Measurements from ENCODE around the gene SLC6A11. TPM values are rescaled to one million over a fixed set of nuclear protein-coding genes. Genes with fewer than 3 reads are reported as not detected.

SLC6A11 gene
- total and polyA plus RNA-seq, 9 of the 15 experiments (the other 6 are each of a cell fraction or from before 2014, with no cell fraction given): 0.04 TPM; not detected in 8

GRCh38 chr3:10985181-10985580 lies 169.2 kb downstream of the SLC6A11 start:
- no peak overlapping the region for H2AFZ ChIP-seq (ENCODE audit: low read depth, low read length)
- DNase-seq (ENCODE audit: extremely low read depth in 1 of 4, low spot score in 3 of 4) (no peak), ATAC-seq (no peak), FAIRE-seq (no peak)
- BruUV-seq (replicated peaks): no TSS peak
- in situ Hi-C loops (cut with MboI): no loop called here
- no peak overlapping the region for H3K4me2 ChIP-seq (ENCODE audit: insufficient read depth, low read length)
- H3K79me2 ChIP-seq (ENCODE audit: control insufficient read depth, insufficient read depth, low read length): no peaks in the 10 kb centered on the region
- H3K36me3 ChIP-seq (ENCODE audit: control insufficient read depth, insufficient read depth, low read length): no peaks in the 10 kb centered on the region
- H3K9ac ChIP-seq (ENCODE audit: insufficient read depth in 1 of 2, low read depth in 2 of 2, low read length in 2 of 2): no peak overlapping the region
- H3K27ac ChIP-seq (ENCODE audit: extremely low read depth, low read depth, low read length): no peak overlapping the region
- intact Hi-C loops (cut with micrococcal nuclease): loop anchor here (10.0 kb wide), 1 partner anchor 230 kb away; no protein-coding TSS in a partner anchor
- H4K20me1 ChIP-seq (replicated peaks; ENCODE audit: control insufficient read depth, insufficient read depth, low read length): peaks cover 11% of the 10 kb centered on the region; the same call in 1 of the 2 replicates
- H3K4me3 ChIP-seq: no peak overlapping the region
- H3K27me3 ChIP-seq (ENCODE audit: control insufficient read depth in 2 of 2, insufficient read depth in 2 of 2, low read length in 2 of 2): peaks cover 0 to 7% of the 10 kb centered on the region in 2 experiments; a peak in 1 of 5 replicates
- H3K9me1 ChIP-seq (ENCODE audit: control insufficient read depth, insufficient read depth, low read length): no peaks in the 10 kb centered on the region
- POLR2A ChIA-PET: no interaction called here
- CTCF ChIA-PET (ENCODE audit: low intra/inter-chr PET ratio): no interaction called here
- H3K9me3 ChIP-seq (replicated peaks; ENCODE audit: control insufficient read depth, insufficient read depth, low read depth, low read length): no peaks in the 10 kb centered on the region
- WGBS (ENCODE audit: insufficient coverage, low coverage, missing lambda C conversion rate): 0% methylated on average over 1 of the region's 1 CpG
- no peaks in the 10 kb centered on the region for H3K4me1 ChIP-seq (replicated peaks in 1 of 2; ENCODE audit: control insufficient read depth in 2 of 2, insufficient read depth in 2 of 2, low read length in 2 of 2)
- TF ChIP-seq LEF1 (IDR thresholded peaks at IDR 0.05) (no peak), ZKSCAN1 (IDR thresholded peaks at IDR 0.05; ENCODE audit: low read depth, low read length) (no peak), SP1 (CRISPR knock-in tag; IDR thresholded peaks at IDR 0.05) (no peak), ELF2 (CRISPR knock-in tag; IDR thresholded peaks at IDR 0.05) (no peak), RFX1 (IDR thresholded peaks at IDR 0.05) (no peak), KDM4B (IDR thresholded peaks at IDR 0.05; ENCODE audit: borderline replicate concordance in 2 of 2, low read depth in 1 of 2) (no peak), PKNOX1 (IDR thresholded peaks at IDR 0.05) (no peak), WHSC1 (IDR thresholded peaks at IDR 0.05; ENCODE audit: low read length) (no peak)
- TF ChIP-seq, protein P1, sequence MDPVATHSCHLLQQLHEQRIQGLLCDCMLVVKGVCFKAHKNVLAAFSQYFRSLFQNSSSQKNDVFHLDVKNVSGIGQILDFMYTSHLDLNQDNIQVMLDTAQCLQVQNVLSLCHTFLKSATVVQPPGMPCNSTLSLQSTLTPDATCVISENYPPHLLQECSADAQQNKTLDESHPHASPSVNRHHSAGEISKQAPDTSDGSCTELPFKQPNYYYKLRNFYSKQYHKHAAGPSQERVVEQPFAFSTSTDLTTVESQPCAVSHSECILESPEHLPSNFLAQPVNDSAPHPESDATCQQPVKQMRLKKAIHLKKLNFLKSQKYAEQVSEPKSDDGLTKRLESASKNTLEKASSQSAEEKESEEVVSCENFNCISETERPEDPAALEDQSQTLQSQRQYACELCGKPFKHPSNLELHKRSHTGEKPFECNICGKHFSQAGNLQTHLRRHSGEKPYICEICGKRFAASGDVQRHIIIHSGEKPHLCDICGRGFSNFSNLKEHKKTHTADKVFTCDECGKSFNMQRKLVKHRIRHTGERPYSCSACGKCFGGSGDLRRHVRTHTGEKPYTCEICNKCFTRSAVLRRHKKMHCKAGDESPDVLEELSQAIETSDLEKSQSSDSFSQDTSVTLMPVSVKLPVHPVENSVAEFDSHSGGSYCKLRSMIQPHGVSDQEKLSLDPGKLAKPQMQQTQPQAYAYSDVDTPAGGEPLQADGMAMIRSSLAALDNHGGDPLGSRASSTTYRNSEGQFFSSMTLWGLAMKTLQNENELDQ (CRISPR knock-in tag; IDR thresholded peaks at IDR 0.05; ENCODE audit: borderline replicate concordance): no peak
- TF ChIP-seq, protein P2, sequence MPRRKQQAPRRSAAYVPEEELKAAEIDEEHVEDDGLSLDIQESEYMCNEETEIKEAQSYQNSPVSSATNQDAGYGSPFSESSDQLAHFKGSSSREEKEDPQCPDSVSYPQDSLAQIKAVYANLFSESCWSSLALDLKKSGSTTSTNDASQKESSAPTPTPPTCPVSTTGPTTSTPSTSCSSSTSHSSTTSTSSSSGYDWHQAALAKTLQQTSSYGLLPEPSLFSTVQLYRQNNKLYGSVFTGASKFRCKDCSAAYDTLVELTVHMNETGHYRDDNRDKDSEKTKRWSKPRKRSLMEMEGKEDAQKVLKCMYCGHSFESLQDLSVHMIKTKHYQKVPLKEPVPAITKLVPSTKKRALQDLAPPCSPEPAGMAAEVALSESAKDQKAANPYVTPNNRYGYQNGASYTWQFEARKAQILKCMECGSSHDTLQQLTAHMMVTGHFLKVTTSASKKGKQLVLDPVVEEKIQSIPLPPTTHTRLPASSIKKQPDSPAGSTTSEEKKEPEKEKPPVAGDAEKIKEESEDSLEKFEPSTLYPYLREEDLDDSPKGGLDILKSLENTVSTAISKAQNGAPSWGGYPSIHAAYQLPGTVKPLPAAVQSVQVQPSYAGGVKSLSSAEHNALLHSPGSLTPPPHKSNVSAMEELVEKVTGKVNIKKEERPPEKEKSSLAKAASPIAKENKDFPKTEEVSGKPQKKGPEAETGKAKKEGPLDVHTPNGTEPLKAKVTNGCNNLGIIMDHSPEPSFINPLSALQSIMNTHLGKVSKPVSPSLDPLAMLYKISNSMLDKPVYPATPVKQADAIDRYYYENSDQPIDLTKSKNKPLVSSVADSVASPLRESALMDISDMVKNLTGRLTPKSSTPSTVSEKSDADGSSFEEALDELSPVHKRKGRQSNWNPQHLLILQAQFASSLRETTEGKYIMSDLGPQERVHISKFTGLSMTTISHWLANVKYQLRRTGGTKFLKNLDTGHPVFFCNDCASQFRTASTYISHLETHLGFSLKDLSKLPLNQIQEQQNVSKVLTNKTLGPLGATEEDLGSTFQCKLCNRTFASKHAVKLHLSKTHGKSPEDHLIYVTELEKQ (CRISPR knock-in tag; IDR thresholded peaks at IDR 0.05): no peak
- TF ChIP-seq, protein P3, sequence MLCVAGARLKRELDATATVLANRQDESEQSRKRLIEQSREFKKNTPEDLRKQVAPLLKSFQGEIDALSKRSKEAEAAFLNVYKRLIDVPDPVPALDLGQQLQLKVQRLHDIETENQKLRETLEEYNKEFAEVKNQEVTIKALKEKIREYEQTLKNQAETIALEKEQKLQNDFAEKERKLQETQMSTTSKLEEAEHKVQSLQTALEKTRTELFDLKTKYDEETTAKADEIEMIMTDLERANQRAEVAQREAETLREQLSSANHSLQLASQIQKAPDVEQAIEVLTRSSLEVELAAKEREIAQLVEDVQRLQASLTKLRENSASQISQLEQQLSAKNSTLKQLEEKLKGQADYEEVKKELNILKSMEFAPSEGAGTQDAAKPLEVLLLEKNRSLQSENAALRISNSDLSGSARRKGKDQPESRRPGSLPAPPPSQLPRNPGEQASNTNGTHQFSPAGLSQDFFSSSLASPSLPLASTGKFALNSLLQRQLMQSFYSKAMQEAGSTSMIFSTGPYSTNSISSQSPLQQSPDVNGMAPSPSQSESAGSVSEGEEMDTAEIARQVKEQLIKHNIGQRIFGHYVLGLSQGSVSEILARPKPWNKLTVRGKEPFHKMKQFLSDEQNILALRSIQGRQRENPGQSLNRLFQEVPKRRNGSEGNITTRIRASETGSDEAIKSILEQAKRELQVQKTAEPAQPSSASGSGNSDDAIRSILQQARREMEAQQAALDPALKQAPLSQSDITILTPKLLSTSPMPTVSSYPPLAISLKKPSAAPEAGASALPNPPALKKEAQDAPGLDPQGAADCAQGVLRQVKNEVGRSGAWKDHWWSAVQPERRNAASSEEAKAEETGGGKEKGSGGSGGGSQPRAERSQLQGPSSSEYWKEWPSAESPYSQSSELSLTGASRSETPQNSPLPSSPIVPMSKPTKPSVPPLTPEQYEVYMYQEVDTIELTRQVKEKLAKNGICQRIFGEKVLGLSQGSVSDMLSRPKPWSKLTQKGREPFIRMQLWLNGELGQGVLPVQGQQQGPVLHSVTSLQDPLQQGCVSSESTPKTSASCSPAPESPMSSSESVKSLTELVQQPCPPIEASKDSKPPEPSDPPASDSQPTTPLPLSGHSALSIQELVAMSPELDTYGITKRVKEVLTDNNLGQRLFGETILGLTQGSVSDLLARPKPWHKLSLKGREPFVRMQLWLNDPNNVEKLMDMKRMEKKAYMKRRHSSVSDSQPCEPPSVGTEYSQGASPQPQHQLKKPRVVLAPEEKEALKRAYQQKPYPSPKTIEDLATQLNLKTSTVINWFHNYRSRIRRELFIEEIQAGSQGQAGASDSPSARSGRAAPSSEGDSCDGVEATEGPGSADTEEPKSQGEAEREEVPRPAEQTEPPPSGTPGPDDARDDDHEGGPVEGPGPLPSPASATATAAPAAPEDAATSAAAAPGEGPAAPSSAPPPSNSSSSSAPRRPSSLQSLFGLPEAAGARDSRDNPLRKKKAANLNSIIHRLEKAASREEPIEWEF (CRISPR knock-in tag; IDR thresholded peaks at IDR 0.05): no peak

Measured in K562 (cell line).